Measurements from ENCODE around the gene CTNNAL1. TPM values are rescaled to one million over a fixed set of nuclear protein-coding genes. Genes with fewer than 3 reads are reported as not detected.
"Not testable (repeated sequence)": the region's sequence is repeated elsewhere in the genome, so short reads cannot be mapped to it uniquely, and the experiment has no call there.

CTNNAL1 gene
- total RNA-seq, 2 donors from 2014 or later = 22.4 to 30.2 TPM

DNA sequence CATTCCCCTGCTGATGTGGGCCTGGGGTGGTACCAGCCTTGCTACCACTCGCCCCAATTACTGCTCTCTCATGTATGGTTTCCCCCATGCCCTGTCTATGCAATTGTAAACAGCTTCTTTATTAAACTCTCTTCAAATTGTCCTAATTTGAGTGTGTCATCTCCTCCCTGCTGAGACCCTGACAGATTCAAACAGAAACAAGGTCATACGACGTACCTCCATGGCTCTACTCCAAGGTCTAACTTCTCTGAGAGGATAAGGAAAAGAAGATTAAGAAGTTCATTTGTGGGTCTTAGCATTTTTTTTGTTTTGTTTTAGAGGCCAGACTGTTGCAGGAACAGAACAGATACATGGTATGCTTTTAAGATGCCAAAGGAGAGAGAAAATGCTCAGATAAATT lies 41.1 kb downstream of the CTNNAL1 start:
- no peak for DNase-seq
- Histone ChIP-seq H3K9ac (ENCODE audit: low read depth in 2 of 2, low read length in 2 of 2) (no peak overlapping the region), H3K9me3 (no peaks in the 10 kb centered on the region), H3K27me3 (no peaks in the 10 kb centered on the region), H3K36me3 (no peaks in the 10 kb centered on the region), H3K4me3 (no peak overlapping the region), H3K4me1 (no peaks in the 10 kb centered on the region), H3K27ac (no peak overlapping the region)
- intact Hi-C loops (cut with DNase I) = no loop called here
- TF ChIP-seq, protein P1, sequence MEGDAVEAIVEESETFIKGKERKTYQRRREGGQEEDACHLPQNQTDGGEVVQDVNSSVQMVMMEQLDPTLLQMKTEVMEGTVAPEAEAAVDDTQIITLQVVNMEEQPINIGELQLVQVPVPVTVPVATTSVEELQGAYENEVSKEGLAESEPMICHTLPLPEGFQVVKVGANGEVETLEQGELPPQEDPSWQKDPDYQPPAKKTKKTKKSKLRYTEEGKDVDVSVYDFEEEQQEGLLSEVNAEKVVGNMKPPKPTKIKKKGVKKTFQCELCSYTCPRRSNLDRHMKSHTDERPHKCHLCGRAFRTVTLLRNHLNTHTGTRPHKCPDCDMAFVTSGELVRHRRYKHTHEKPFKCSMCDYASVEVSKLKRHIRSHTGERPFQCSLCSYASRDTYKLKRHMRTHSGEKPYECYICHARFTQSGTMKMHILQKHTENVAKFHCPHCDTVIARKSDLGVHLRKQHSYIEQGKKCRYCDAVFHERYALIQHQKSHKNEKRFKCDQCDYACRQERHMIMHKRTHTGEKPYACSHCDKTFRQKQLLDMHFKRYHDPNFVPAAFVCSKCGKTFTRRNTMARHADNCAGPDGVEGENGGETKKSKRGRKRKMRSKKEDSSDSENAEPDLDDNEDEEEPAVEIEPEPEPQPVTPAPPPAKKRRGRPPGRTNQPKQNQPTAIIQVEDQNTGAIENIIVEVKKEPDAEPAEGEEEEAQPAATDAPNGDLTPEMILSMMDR (IDR thresholded peaks at IDR 0.05) = no peak

DNA sequence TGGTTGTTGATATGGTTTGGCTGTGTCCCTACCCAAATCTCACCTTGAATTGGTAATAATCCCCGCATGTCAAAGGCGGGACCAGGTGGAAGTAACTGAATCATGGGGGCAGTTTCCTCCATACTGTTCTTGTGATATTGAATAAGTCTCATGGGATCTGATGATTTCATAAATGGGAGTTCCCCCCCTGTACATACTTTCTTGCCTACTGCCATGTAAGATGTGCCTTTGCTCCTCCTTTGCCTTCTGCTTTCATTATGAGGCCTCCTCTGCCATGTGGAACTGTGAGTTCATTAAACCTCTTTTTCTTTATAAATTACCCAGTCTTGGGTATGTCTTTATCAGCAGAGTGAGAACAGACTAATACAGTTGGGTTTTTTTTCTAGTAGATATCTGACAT lies 41.9 kb downstream of the CTNNAL1 start:
- H3K27ac ChIP-seq; H3K4me1 ChIP-seq; H3K4me3 ChIP-seq; H3K9ac ChIP-seq (ENCODE audit: low read depth in 2 of 2, low read length in 2 of 2); H3K27me3 ChIP-seq; H3K36me3 ChIP-seq; H3K9me3 ChIP-seq; intact Hi-C loops (cut with DNase I); DNase-seq: not testable (repeated sequence)

DNA sequence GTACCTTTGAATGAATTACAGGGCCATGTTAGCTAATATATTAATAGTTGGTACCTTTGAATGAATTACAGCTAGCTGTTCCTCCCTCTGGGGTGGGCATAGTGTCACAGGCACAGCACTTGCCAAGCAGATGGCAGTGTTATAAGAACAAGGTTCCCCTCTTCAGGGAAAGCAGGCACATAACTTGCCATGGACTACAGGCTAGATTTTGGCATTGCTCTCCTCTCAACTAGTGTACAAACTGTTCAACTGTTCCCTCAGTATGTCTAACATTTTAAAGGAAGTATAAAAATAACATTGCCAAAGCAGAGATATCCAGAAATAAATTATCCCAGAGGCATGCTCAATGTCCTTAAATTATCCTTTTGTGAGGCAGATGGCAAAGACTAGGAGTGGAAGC lies 45.4 kb downstream of the CTNNAL1 start:
- no peak for DNase-seq
- H3K36me3 ChIP-seq = no peaks in the 10 kb centered on the region
- H3K4me3 ChIP-seq = no peak overlapping the region
- H3K9me3 ChIP-seq = no peaks in the 10 kb centered on the region
- intact Hi-C loops (cut with DNase I) = no loop called here
- TF ChIP-seq, protein P1 (IDR thresholded peaks at IDR 0.05) = no peak
- H3K27me3 ChIP-seq = no peaks in the 10 kb centered on the region
- no peak overlapping the region for H3K27ac ChIP-seq
- no peaks in the 10 kb centered on the region for H3K4me1 ChIP-seq
- H3K9ac ChIP-seq (ENCODE audit: low read depth in 2 of 2, low read length in 2 of 2) = no peak overlapping the region

DNA sequence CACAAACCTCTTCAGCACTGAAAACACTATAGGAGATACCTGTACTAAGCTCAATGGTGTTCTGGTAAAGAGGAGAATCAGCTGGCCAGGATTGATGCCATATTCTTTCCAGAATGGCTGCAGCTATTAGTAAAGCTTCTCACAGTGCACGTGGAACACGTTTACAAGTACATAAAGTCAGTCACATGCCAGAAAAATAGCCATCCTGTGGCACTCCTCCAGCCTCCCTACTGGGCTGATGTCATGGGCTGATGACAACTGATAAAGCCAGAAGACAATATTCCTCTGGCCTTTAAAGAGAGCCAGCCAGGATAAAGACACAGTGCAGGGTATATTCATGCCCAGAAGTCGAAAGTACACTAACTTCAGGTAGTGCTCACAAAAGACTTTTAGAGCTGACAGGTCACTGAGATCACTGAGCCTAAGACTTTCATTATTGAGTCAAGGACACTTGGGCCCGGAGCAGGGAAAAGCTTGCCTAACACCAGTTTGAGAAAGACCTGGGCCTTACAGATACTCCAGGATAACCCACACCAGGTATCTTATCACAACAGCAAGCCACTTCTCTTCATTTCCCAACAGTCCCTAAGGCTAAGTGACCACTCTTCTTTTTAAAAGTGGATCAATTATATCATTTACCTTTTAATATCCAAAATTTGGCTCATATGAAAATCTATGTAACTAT lies 49.7 kb downstream of the CTNNAL1 start:
- intact Hi-C loops (cut with DNase I) = no loop called here
- Histone ChIP-seq H3K27ac (no peak overlapping the region), H3K9me3 (no peaks in the 10 kb centered on the region), H3K27me3 (no peaks in the 10 kb centered on the region), H3K9ac (ENCODE audit: low read depth in 2 of 2, low read length in 2 of 2) (no peak overlapping the region), H3K4me3 (no peak overlapping the region), H3K4me1 (no peaks in the 10 kb centered on the region), H3K36me3 (no peaks in the 10 kb centered on the region)
- TF ChIP-seq, protein P1 (IDR thresholded peaks at IDR 0.05) = no peak
- DNase-seq = no peak

DNA sequence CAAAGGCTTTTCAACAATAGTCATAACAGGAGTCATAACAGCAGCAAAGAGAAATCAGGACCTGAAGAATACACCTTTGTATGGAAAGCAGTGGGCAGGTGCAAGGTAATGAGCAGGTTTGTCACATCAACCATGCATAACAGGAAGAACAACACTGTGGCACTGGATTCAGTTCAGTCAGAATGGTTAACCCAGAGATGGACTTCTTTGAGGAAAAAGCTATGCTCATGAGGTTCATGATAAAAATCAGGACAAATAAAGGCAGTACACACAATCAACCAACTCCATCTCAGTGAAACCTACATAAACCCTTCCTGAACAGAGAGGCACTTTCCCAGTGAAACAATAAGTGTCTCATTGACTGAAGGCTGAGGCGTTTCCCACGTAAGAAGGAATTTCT lies 52.1 kb downstream of the CTNNAL1 start:
- H3K9me3 ChIP-seq = no peaks in the 10 kb centered on the region
- intact Hi-C loops (cut with DNase I) = no loop called here
- H3K36me3 ChIP-seq = no peaks in the 10 kb centered on the region
- TF ChIP-seq, protein P1 (IDR thresholded peaks at IDR 0.05) = no peak
- no peak for DNase-seq
- no peaks in the 10 kb centered on the region for H3K27me3 ChIP-seq
- no peak overlapping the region for H3K4me3 ChIP-seq
- no peak overlapping the region for H3K27ac ChIP-seq
- H3K9ac ChIP-seq (ENCODE audit: low read depth in 2 of 2, low read length in 2 of 2) = no peak overlapping the region
- H3K4me1 ChIP-seq = no peaks in the 10 kb centered on the region

DNA sequence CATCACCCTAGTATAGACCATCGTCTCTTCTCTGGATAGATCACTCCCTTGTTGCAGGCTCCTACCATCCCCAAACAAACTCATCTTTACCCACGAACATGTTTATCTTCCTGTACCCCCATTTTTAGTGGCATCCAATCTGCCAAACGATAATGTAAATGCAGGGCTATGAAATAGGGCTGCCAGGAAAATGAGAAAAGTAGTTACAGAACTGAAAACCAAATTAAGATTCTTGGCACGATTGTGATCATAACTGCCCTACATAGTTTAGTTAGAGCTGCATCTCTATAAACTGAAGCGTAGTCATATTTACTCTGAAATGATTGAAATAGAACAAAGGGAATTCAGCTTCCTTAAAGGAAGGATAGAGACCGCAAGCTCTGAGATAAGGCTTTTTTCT lies 53.0 kb downstream of the CTNNAL1 start:
- TF ChIP-seq, protein P1 (IDR thresholded peaks at IDR 0.05) = no peak
- Histone ChIP-seq H3K4me3 (no peak overlapping the region), H3K9me3 (no peaks in the 10 kb centered on the region), H3K9ac (ENCODE audit: low read depth in 2 of 2, low read length in 2 of 2) (no peak overlapping the region), H3K27me3 (no peaks in the 10 kb centered on the region), H3K36me3 (no peaks in the 10 kb centered on the region), H3K4me1 (no peaks in the 10 kb centered on the region), H3K27ac (no peak overlapping the region)
- intact Hi-C loops (cut with DNase I) = no loop called here
- no peak for DNase-seq
